ENCODE data around the gene PTCHD1.

GRCh38 chrX:23286731-23287130 lies 47.9 kb upstream of the PTCHD1 start:
- TF ChIP-seq CTCF (IDR thresholded peaks at IDR 0.05) = no peak
- TF ChIP-seq POLR2A (IDR thresholded peaks at IDR 0.05) = no peak

All from body of pancreas (tissue), 4 donors.